Right hindlimb (tissue), 1 donor: ENCODE results near the gene CLIC5.
A peak's percentile ranks its signal among the peaks of the same experiment; 100 is the strongest.

ENCODE experiments used
- DNase-seq: peaks from one replicate; pipeline ENCODE4 v3.0.0-alpha.2; 2018

Gene CLIC5

DNA sequence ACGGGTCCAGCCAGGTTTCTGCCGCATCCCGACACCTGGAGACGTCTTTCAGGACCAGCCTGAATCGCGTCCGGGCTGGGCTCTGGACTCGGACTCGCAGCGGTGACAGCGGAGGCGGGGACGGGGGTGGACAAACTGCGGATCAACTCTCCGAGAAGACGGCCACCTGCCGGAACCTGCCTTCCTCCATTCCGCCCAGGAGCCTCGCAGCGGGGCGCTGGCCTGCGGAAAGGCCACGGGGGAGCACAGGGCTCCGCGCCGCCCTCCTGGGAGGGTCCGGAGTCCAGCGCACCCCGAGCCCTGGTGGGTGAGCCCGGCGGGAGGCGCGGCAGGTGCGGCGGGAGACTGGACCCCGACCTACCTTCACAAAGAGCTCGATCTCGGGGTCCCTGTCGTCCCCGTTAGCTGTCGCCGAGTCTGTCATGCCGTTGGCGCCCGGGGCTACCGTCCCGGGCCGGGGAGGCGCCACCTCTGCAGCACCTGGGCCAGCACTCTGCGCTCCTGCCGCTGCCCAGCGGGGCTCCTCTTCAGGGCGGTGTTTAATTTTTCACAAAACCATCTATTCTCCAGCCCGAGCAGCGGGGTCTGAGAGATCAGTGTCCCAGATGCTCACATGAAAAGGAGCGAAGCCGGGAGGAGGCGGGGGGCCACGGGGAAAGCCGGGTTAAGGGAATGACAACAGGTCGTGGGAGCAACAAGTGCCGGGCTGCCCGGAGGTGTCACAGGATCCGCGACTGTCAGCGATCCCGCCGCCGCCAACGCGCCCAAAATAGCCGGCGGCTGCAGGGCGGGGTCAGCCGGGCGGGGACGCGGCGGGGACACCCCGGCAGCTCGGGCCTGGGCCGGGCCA, at the start of gene CLIC5:
TSS of gene CLIC5 (minus strand) at position 742 of the 850 bp plus-strand sequence. CDS start at position 424, 318 bp downstream.
- DNase-seq, result peak; percentile 31

DNA sequence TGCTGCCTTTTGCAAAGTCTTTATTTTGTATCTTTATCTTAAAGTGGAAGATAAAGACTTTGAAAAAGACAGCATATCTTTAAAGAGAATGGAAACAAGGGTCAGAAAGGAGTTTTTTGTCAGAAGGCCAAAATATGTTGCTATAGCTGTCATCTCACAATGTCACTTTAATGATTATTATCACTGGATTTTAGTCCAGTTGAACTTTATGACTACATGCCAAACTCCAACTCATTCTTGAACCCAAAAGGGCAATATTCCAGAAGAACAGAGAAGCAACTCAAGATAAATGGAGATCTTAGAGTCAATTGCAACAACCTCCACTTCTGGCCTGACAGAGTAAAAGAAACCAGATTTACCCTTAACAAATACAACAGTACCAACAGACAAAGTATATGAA, 47.3 kb upstream of the CLIC5 start:
- no peak for DNase-seq

DNA sequence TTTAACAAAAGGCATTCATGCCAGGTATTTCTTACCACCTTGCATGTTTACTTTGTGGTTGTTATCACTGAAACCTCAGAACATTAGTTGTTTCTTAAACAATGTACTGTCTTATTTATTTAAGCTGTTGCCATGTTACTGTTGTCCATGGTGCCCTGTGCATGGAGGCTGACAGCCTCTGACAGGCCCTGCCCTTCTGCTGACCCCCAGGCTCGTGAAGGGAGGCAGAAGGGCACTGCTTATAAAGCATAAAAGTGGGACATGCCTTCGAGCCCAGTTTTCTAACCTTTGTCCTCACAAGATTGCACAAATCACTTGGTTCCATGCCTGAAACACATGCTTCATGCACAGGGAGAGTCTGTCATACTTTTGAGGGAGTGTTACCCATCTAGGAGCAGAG, 46.7 kb upstream of the CLIC5 start:
- no peak for DNase-seq

DNA sequence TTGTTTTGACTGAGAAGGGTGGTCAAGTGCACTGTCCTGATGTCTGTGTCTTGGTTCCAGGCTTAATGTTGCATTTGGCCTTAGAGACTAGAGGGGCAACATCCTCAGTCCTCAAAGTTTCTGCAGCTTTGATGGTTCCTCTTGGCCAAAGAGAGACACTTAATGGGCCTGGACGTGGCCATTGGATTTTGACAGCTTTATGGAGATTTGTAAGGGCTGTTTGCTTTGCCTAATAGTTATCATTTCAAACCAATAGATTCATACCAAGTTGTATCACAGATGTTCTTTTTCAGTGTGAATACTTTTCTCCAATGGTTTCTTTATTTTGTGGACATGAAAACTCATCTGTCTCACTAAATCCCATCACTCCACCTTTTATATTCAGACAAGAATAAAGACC, 45.8 kb upstream of the CLIC5 start:
- DNase-seq, result no peak

DNA sequence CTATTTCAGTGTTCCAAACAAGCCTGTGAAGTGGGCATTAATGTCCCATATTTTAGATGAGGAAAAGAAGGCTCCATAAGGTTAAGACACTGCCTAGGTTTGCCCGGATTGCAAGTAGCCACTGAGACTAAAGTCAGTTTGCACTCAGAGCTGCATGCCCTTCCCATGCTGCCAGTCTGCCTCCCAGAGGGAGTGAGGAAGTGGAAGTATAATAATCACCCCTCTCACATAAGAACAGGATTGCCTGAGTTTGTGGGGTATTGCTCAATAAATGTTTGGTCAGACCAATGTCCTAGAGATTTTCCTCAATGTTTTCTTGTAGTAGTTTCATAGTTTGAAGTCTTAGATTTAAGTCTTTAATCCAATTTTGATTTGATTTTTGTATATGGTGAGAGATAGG, 43.9 kb upstream of the CLIC5 start:
- DNase-seq, result no peak

DNA sequence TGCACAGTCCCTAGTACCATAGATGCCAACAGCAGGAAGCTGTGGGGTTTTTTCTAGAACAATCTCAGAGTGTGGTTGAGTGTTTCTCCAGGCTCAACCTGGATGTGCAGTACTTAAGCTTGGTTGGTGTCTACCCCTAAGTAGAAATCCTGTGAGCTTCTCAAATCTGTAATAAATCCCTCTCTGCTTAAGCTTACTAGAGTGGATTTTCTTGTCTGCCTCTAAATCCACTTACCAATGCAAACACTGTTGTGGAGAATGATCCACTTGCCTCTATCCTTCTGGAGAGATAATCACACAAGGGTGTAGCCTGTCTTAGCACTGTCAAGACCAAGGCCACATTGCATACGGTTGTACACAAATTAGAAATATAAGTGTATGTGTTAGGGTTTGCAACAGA, 43.3 kb upstream of the CLIC5 start:
- DNase-seq, result no peak

DNA sequence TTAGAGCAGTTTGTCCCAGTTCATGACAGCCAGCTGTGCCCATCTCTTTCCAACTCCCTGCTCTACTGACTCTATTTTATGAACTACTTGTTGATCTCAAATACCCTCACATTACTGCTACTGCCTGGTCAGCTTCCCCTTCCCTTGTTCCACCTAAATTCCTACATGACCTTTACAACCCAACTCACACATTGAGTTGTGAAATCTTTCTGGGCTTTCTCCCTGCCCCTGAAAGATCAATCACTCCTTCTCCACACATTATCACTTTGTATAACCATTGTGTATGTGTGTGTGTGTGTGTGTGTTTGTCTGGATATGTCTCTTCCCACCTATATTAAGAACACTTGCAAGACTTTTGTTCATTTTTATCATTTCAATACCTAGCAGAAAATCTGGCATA, 42.1 kb upstream of the CLIC5 start:
- no peak for DNase-seq

DNA sequence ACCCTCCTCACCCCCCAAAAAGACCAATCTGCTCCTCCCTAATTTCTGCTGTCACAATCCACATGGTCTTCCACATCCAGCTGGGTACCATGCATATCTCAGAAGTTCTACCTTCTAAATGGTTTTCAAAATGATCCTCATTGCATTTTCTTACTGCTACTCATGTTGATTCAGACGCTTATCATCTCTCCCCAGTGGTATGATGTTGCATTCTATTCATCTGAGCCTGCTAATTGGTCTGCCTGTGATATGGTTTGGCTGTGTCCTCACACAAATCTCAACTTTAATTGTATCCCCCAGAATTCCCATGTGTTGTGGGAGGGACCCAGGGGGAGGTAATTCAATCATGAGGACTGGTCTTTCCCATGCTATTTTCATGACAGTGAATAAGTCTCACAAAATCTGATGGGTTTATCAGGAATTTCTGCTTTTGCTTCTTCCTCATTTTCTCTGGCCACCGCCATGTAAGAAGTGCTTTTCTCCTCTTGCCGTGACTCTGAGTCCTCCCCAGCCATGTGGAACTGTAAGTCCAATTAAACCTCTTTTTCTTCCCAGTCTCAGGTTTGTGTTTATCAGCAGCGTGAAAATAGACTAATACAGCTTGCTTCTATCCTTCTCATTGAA, 41.4 kb upstream of the CLIC5 start:
- DNase-seq, result no peak

DNA sequence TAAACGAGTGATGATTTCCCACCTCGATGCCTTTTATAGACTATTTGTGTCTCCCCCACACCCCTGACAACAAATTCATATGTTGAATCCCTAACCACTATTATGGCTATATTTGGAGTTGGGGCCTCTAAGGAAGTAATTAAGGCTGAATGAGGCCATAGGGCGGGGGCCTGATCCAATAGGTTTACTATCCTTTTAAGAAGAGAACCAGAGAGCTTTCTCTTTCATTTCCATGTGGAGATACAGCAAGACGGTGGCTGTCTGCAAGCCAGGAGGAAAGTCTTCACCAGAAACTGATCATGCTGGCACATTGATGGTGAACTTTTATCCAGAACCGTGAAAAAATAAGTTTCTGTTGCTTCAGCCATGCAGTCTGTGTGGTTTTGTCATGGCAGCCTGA, 38.9 kb upstream of the CLIC5 start:
- no peak for DNase-seq

DNA sequence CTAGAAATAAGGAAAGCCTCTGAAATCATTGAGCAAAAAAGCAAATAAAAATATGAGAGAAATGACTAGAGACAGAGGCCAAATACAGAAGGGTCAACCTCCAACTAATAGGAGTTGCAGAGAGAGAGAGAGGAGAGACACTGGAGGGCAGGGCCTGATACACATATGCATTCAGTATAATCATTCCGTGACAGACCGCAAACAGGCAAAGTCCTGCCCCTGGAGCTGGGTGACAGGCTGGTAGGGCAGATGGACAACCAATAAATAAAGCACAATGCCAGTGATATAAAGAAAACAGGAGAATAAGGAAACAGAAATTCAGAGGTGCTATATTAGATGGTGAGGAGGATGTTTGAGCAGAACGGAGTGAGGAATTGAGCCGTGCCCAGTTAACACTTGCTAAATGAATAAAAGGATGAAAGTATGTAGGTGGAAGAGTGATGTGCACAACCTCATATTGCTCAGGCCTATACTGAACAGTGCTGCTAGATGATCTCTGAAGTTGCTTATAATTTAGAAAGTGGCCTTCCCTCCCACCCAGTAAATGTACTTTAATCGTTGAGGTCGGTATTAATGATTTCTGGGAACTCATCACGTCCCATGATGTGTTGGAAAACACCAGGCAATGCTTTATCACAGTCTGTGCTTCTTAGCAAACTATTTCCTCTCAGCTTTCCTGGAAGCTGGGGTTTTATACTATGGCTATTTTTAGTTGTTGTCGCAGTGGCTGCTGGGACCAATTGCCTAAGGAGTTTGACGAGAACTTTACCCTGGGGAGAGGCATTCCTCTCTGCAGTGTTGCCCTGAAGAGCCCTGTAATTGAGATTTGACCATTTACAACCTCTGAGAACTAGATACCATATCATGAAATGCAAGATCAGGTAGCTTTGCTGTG, 37.6 kb upstream of the CLIC5 start:
- DNase-seq, result no peak

DNA sequence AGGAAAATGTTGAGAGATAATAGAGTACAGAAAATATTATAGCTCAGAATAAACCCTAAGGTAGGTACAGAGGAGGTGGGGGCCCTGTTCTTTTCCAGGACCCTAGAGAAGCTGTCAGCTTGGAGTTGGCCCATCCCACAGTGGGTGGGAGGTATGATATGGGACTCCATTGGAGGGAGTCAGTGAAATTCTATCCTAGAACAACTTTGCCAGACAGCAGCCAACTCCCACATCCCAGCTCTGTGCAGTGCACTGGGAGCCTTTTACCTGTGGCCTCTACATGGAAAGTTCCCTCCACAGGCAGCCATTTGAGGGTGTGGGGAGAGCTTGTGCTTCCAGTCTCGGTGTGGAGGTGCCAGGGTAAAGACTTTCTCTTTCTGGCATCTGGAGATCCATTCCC, 36.8 kb upstream of the CLIC5 start:
- no peak for DNase-seq

DNA sequence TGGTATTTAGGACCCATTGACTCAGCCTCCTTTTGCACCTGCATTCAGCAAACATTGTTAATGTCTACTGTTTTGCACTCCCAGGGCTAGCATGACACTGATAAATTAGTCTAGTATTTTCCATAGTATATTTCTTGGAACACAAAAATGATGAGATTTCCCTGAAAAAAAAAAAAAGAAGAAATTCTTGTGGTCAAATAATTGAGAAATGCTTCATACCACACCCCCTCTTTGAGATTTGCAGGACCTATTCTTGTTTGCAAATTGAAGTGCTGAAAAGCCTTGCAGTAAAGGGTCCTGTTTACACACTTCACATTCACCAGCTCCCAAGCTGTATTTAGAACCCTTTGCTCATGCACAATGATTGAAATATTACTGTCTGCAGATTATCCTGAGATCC, 36.3 kb upstream of the CLIC5 start:
- DNase-seq, result no peak

DNA sequence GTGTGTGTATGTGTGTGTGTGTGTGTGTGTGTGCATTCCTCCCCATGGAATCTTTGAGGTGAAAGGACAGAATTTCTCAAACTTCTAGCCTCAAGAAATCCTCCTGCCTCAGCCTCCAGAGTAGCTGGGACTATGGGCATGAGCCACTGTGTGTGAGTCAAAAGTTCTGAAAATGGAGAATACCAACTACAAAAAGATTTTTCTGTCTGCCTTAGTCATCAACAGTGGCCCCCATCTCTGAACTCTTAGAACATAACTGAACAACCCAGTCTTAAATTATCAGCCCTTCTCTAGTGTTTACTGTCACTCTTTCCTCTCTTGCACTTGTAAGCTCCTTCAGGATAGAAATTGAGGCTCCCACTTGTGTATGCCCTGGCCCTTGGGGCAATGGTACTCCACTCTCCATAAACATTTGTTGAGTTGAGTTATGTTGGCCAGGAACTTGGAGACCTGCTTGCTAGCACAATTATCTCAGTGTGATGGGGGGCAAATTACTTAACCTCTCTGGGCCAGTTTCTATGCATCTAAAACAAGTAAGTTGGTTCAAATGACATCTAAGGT, 35.3 kb upstream of the CLIC5 start:
- no peak for DNase-seq

DNA sequence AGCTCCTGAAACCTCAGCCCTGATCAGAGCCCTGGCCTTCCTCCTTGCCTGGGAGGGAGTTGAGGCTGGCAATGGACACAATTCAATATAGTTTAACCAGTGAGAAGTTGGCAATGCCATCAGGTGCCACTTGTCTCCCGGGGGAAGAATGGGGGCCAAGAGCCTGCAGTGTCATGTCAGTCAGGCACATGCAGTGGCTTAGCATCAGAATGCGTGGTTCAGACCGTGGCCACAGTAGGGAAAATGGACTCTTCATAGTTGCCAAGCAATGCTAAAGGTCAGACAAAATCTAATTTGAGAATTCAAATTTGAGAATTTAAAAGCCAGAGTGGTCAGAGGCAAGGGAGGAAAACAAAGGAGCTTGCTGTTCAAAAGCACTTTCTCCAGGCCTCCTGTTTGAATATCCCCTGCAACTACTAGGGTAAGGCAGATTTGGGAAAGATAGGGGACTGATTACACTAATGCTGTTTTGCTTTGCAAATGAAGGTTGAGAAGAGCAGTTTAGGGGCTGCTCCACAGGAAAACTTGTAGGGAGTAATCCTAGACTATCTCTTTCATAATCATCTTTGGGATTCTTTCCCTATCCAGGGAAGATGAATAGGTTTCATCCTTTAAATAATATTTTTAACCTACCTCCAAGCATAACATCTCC, 33.1 kb upstream of the CLIC5 start:
- no peak for DNase-seq

DNA sequence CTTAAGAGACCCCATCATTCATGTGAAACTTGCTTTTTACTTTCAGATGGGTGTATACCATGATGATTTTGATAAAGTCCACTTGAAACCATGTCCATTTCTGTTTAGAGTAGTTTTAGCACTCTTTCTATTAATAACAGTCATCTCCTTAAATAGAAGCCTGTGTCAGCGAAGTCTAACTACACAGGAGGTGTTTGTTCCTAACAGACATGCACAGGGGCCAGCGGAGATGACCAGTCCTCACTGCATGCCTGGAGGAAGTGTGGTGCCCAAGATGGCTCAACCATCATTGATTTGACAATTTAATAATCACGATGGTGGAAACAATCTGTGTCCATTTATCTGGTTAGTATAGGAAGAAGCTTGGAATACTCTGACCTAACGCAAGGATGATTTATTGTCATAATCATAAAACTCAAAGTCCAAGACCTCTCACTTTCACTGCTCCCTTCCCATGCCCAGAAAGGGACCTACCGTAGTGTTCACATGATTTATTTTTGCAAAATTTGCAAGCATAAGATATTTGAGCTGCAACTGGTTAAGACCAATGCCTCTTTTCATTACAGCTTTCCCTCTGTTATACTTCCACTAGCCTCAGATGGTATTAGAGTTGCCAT, 31.0 kb upstream of the CLIC5 start:
- no peak for DNase-seq

DNA sequence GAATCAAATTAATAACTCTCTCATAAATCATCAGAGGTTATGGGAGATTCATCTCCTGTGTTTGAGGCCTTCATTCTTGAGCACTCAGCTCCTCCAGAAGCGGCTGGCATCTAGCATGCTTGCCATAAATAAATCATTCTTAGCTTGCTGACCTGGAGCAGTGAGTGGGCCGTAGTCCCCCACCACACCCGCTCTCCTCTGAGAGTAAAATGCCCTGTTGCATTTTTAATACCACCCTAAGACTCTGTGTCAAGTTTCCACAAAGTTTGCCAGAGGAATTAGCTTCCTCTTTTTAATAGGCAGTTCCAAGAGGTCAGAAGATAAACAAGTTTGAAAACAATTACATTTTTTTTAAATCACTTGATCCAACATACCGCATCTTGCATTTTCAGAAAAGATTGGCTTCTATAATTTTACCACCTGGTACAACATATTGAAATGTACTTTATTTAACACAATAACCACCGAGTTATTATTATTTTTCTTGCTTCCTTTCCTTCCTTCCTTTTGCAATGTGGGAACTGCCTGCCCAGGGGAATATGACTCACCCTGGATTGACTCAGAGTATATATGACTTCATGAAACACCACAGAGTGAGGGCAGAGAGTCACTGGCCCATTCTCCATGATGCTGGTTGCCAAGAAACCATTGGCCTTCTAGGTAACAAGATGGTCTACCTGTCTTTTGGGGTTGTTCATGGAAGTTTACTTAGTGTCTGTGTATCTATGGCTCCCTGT, 29.4 kb upstream of the CLIC5 start:
- DNase-seq, result peak; percentile 29

DNA sequence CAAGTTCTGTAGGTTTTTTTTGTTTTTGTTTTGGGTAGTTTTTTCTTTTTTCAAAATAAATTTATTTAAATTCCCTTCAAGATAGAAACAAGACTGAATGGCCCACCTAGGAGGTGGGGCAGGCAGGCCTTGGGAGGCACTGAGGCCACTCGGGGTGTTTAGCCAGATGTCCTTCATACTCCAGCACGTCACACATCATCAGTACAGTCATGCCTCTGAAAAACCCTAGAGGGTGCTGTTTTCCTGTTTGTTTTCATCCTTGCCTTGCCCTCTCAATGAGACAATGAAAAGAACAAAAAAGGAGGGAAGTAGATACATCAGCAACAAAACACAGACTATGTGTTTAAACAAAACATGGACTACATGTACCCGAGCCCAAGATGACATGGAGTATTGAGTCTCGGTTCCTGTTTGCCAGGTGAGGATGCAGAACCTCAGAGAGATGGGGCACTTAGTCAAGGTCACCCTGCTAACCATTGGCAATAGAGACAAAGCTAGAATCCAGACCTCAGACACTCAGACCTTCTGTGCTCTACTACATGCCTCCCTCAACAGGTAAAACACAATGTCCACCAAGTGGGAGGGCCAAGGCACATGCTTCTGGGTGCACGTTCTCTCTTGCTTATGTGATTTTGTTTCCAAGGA, 26.8 kb upstream of the CLIC5 start:
- DNase-seq, result no peak

DNA sequence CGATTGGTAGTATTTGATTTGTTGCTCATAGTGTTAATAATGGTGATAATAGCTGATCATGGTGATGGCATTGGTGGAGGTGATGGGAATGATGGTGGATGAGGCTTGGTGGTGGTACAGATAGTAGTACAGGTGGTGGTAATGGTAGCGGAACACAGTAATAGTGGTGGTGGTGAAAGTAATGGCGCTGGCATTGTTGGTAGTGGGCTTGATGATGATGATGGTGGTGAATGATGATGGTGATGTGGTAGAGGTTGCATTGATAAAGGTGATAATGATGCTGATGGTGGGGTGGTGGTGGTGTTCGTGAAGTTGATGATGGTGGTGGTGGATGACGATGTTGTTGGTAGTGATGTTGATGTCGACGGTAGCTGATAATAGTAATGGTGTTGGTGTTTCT, 24.6 kb upstream of the CLIC5 start:
- no peak for DNase-seq

DNA sequence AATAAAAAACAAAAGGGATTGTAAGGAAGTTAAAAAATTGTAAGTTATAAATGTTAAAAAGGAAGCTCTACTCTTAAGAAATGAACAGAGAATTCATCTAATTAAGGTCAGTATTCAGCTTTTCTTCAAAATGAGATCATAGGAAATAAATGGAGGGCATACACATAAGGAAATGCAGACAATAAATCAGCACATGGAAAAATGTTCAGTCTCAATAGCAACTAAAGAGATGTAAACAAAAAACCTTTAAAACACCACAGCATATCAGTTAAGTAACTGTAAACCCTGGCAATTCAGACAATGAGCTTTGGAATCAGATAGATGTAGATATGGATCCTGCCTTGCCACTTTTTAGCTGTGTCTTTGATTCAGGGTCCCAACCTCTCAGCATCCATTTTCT, 24.0 kb upstream of the CLIC5 start:
- no peak for DNase-seq

DNA sequence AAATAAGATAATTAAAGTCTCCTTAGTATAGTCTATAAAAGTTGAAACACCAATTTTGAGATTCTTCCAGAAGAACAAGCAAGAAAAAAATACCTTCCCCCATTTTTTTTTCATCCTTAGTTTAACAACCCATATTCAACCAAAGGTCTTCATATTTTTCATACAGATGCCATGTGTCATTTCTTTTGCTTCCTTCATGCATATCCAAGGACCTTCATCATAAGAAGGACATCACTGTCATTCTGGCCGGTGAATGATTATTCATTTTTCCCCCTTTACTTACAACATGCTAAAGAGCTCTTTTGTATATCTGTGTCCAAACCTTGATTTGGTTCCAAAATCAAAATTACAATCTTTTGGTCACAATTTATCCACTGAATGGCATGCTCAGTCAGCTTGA, 21.3 kb upstream of the CLIC5 start:
- DNase-seq, result no peak

DNA sequence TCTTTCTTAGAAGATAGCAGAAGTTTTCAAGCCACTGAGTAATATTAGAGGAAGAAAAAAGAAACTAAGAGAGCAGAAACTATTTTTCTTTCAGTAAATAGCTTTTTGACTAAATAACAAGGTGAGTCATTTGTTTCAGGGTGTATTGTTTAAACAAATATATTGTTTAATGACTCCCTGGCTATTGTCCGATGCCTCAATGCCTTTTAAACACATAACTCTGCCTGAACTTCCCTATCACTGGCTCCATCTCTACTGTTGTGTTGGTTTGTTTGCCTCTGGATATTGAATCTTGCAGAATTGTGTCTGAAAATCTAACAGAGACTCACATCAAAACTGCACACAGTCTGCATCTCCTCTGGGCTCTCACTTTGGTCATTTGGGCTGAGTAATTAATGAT, 19.6 kb upstream of the CLIC5 start:
- DNase-seq, result no peak
